Urinary bladder (tissue), 4 donors: ENCODE results near the gene AGK. TPM values are rescaled to one million over a fixed set of nuclear protein-coding genes. Genes with fewer than 3 reads are reported as not detected.

Source experiments
- DNase-seq: peaks from one replicate; pipeline ENCODE4 v3.0.0-alpha.2; 2015; ENCODE audit errors: extremely low spot score
- H3K27ac ChIP-seq: one replicate; pipeline ENCODE4 v1.5.1; 2013; ENCODE audit warnings: low read depth, mild to moderate bottlenecking, moderate library complexity
- H3K36me3 ChIP-seq: one replicate; pipeline ENCODE4 v1.6.1; 2013; ENCODE audit warnings: mild to moderate bottlenecking, moderate library complexity; ENCODE audit not compliant: insufficient read depth
- H3K4me1 ChIP-seq: one replicate; pipeline ENCODE4 v1.6.1; 2013; ENCODE audit warnings: mild to moderate bottlenecking, moderate library complexity; ENCODE audit not compliant: insufficient read depth
- H3K4me3 ChIP-seq: one replicate; pipeline ENCODE4 v1.5.1; 2013; ENCODE audit warnings: low read depth, low read length
- WGBS: extraction: QIAGEN DNeasy Blood & Tissue Kit; methylation state at CpG from one replicate; pipeline ENCODE4 v1.1.7; 2013; 5-methylcytosine and 5-hydroxymethylcytosine counted together
- polyA plus RNA-seq: library from polyadenylated mRNA; stranded (reverse); fragments of 200-250 nt; gene quantifications from one replicate; pipeline ENCODE4 v1.2.3, GENCODE V29; 2013
- total RNA-seq: library from RNA; depleted of rRNA; stranded (reverse); fragments of >200 nt; gene quantifications from one replicate; pipeline ENCODE4 v1.2.3, GENCODE V29; 2014
- donor health status: healthy with polysubstance abuse.
- donor health status: healthy.

The AGK gene
- total and polyA plus RNA-seq, 2 donors, result 16.2 to 51.0 TPM

DNA sequence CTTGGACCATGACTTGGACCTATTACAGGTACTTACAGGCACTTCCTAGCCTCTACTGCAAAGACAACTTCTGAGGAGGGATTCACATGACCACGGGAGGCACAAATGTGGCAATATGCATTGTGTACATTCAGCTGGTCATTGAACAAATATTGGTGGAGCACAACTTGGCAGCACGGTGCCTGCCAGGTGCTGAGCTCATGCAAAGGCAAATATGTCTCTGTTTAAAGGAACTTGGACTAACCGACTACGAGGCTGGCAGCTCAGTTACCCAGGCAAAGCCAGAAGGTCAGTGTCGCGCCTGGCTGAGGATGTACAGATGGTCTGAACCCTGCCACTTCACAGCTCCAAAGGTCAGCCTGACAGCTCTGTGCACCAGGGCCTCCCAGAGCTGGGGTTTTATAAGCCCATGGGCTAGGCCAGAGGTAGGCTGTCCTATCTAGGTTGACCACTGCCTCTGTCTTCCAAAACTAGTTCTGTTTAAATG, 144.6 kb downstream of the AGK start:
- no peak overlapping the region for H3K27ac ChIP-seq
- H3K4me3 ChIP-seq, result no peak overlapping the region
- WGBS, result 75% methylated on average over 6 of the region's 6 CpGs
- no peak for DNase-seq
- H3K36me3 ChIP-seq, result no peaks in the 10 kb centered on the region
- H3K4me1 ChIP-seq, result no peaks in the 10 kb centered on the region

DNA sequence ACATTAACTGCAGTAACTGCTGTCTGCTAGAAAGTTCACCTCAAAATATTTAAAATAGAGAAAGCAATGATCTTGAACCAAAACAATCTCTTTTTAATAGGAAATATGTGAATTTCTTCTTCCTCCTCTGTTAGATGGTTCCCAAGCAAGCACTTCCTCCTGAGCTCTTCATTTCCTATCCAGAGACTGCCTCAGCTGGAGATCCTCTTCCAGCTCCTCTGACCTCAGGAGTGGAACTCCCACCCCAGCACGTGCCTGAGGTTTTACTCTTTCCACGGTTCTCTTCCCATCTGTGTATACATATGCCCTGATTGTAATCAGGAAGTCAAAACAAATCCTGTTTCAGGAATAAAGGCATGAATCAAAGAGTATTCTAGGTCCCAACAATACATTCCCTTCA, 145.1 kb downstream of the AGK start:
- DNase-seq, result no peak
- Histone ChIP-seq H3K36me3 (no peaks in the 10 kb centered on the region), H3K4me1 (no peaks in the 10 kb centered on the region), H3K27ac (no peak overlapping the region), H3K4me3 (no peak overlapping the region)
- WGBS, result 36% methylated on average over 2 of the region's 2 CpGs

DNA sequence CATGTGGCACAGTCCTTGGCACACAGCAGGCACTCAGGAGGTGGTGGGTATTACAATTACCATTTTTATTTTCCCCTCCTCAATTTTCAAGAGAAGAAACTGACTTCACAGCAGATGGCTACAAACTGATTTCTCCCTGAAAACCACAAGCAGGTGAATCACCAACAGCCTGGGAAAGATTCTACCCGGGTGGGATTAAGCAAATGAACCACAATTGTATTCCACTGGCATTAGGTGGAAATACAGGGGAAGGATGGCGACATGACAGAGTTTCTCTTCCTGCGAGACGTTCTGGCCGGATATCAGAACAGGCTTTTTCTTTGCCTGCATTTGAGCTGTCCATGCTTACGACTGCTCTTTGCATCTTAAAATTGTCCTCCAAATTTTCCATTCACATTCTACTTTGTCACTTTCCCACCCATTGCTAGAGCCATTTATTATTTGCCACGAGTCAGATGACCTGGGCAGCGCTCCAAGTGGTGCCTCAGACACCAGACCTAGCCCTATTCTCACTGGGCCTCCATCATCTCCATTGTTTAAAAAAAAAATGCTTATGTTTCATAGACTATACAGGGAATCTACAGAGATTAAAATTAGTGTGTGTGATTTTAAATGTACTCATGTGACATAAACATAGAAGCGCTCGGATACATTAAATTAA, 146.1 kb downstream of the AGK start:
- Histone ChIP-seq H3K4me3 (no peak overlapping the region), H3K4me1 (no peaks in the 10 kb centered on the region), H3K27ac (no peak overlapping the region), H3K36me3 (no peaks in the 10 kb centered on the region)
- DNase-seq, result no peak
- WGBS, result 78% methylated on average over 10 of the region's 10 CpGs

DNA sequence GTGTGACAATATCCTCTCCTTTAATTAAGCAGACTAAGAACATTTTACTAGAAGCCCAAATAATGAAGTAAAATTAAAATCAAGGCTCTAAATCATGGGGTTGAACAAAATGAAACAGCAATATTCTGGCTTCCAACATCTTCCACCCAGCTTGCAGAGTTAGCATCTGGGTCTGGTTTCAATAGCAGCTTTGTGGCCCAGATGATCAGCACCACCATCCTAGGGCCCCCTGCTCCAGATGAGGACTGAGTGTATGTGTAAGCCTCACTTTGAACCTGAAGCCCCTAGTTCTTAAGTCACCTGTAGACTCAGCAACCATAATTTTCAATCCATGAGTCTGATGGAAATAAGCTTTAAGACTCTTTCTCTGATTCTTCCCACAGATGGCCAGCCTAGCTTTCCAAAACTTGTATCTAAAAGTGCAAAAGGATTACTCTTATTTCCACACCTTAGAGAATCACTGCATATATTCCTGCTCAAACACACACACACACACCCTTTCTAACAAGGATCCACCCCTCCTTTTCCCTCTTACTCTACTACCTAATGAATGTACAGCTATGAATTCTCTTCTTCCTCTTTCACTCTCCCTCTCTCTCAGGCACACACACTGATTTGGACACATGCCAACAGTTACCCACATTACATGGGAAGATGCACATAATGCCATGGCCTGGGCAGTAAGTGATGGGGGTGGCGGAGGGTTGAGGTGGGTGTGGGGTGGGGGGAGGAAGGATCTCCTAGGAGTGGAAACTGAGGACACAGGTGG, 147.2 kb downstream of the AGK start:
- no peak for DNase-seq
- H3K36me3 ChIP-seq, result no peaks in the 10 kb centered on the region
- H3K4me3 ChIP-seq, result no peak overlapping the region
- H3K27ac ChIP-seq, result no peak overlapping the region
- 89% methylated on average over 1 of the region's 1 CpG for WGBS
- H3K4me1 ChIP-seq, result no peaks in the 10 kb centered on the region

DNA sequence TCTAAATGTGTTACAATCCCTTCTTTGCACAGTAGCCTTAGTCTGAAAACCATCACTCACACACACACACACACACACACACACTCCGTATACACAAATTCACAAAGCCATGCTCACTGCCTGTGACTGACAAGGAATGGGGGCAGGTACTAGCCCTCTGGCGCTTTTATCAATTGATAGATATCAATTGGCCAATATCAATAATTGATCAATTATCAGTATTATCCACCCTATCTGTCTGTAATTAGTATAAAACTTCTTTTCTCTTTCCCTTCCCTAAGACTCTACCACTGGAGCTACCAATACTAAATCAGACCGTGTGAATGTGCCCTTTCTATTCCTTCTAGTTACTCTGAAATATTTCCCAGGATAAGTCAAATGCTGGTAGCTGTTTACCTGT, 148.7 kb downstream of the AGK start:
- WGBS, result 82% methylated on average over 3 of the region's 3 CpGs
- no peak for DNase-seq
- Histone ChIP-seq H3K36me3 (no peaks in the 10 kb centered on the region), H3K4me1 (no peaks in the 10 kb centered on the region), H3K4me3 (no peak overlapping the region), H3K27ac (no peak overlapping the region)

DNA sequence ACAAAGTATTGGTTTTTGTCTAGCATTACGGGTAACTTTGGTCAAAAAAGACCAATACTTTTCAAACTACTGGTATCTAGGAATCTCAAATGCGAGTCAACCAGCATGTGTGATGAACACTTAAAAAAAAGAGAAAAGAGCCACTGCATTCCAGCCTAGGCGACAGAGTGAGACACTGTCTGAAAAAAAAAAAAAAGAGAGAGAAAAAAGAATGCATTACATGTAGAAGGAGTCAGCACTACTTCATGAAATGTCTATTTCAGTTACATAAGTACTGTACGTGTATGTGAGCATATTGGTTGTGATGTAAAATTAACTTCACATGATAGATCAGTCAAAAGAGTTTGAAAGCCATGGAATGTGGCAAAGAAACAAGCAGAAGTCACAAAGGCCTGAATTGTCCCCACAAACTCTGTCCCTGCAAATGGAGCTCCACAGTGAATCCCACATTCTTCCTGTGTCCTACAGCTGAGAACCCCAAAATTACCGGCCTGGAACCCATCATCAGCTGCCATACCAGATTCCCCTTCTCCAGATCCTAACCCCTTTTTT, 149.2 kb downstream of the AGK start:
- no peak overlapping the region for H3K4me3 ChIP-seq
- no peaks in the 10 kb centered on the region for H3K36me3 ChIP-seq
- no peaks in the 10 kb centered on the region for H3K4me1 ChIP-seq
- 67% methylated on average over 5 of the region's 5 CpGs for WGBS
- DNase-seq, result no peak
- no peak overlapping the region for H3K27ac ChIP-seq

DNA sequence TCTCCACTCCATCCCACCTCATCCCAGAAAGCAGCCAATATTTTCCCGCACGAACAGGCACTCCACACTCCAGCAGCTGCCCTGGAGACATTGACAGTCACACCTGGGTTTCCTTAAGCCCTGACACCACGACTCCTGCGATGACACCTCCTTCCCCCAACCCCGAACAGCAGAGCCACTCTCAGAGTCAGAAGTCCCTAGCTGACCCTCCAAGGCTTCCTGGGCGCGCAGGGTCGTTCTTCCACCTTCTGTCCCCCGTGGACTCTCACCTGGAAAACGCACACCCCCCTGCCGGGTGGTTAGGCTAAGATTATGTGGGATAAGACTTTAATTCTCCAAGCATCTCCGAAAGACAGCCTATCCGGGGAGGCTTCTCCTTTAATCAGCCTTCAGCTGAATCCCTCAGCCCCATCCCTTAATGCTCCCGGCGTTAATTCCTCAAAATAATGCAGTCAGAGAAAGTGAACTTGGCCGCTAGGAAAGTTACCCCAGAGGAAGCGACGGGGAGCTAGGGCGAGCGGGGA, 149.7 kb downstream of the AGK start:
- H3K36me3 ChIP-seq, result no peaks in the 10 kb centered on the region
- no peaks in the 10 kb centered on the region for H3K4me1 ChIP-seq
- H3K4me3 ChIP-seq, result peak overlapping the region; percentile 97
- no peak for DNase-seq
- no peak overlapping the region for H3K27ac ChIP-seq
- WGBS, result 13% methylated on average over 20 of the region's 20 CpGs

DNA sequence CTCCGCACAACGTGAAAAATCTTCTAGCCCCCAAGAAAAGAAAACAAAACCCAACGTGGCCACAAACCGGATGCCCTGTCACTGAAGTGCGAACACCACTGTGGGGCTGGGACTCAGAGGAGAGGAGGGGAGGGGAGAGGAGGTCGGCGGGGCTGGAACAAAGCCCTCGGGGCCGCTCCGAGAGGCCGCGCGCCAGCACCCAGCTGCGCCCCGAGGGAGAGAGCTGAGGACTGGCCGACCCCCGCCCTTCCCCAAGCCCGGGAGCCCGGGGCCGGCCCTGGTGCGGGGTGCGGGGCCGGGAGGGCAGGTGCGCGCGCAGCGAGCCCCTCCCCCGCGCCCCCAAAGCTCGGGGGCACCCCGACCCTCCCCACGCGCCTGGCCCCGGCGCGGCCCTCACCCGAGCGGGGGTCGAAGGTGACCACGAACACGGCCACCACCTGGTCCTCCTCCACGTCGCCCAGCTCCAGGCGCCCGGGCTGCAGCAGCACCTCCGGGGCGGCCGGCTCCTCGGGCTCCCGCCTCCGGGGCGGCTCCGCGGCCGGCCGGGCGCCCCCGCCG, 150.4 kb downstream of the AGK start:
- peak overlapping the region; percentile 97 for H3K4me3 ChIP-seq
- no peak for DNase-seq
- H3K36me3 ChIP-seq, result no peaks in the 10 kb centered on the region
- H3K4me1 ChIP-seq, result no peaks in the 10 kb centered on the region
- H3K27ac ChIP-seq, result peak overlapping the region; percentile 72
- 1% methylated on average over 58 of the region's 59 CpGs for WGBS

DNA sequence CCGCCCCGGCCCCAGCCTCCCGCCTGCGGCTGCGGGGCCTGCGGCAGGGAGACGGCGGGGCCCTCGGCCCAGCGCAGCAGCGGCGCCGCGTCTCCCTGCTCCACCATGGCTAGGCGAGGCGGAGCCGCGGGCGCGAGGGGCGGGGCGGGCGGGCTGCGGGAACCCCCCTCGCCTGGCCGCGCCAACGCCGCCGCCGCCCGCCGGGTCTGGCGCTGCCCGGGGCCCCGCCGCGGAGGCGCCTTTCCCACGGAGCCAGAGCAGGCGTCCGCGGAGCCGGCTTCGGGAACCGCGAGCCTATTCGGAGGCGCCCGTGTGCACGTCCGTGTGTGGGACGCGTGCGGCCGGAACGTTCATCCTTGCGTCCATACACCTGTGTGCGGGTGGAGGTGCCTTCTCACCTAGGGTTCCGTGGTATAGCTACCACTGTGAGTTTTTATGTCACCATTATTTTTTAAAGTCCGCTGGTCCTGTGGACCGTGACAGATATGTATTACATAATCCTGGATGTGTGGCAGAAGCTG, 150.9 kb downstream of the AGK start, which contains the start of gene DENND11:
Gene DENND11 (minus strand): TSS at position 120 of the 521 bp plus-strand sequence. CDS start 13 bp downstream, at position 107.
- peak within 1 kb of the TSS; percentile 72 for H3K27ac ChIP-seq
- no peaks in the 10 kb centered on the region for H3K36me3 ChIP-seq
- peak within 1 kb of the TSS; percentile 97 for H3K4me3 ChIP-seq
- H3K4me1 ChIP-seq, result no peaks in the 10 kb centered on the region
- under 1% methylated on average over 62 of the region's 62 CpGs for WGBS
- DNase-seq, result no peak

DNA sequence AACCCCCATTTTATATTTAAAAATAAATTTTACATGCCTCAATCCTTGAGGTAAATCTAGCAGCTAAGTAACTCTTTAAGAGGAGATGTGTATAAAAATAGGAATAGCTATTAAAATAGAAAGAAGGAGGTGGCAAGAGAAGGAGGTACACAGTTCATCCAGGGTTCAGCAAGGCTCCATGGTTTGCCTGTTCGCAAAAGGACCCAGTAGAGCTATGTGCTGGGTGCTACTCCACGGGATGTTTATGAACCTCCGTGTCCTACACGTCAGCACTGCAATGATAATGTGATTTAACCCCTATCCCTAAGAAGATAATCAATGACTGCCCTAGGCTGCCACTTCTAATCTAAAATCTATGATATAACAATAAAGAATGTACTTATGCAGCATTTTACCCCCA, 151.7 kb downstream of the AGK start:
- no peaks in the 10 kb centered on the region for H3K4me1 ChIP-seq
- H3K36me3 ChIP-seq, result no peaks in the 10 kb centered on the region
- H3K4me3 ChIP-seq, result no peak overlapping the region
- no peak overlapping the region for H3K27ac ChIP-seq
- DNase-seq, result no peak
- 35% methylated on average over 4 of the region's 4 CpGs for WGBS

DNA sequence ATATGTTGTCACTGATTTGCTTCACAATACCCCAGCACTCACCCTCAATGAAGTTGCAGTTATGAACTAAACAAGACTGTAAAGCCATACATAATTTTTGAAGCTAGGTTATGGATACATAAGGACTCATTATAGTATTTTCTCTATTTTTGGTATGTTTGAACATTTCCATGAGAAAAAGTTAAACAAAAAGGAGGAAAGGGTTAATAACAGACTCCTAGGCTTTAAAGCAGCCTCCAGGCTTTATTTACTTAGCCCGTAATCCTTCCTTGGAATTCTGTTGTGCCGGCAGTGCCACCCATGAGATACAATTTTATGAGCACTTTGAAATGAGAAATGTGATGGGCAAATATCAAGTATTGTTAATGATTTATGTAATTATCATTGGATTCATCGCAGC, 152.9 kb downstream of the AGK start:
- H3K36me3 ChIP-seq, result no peaks in the 10 kb centered on the region
- H3K4me1 ChIP-seq, result no peaks in the 10 kb centered on the region
- no peak overlapping the region for H3K4me3 ChIP-seq
- no peak for DNase-seq
- H3K27ac ChIP-seq, result no peak overlapping the region
- WGBS, result 45% methylated on average over 3 of the region's 3 CpGs

DNA sequence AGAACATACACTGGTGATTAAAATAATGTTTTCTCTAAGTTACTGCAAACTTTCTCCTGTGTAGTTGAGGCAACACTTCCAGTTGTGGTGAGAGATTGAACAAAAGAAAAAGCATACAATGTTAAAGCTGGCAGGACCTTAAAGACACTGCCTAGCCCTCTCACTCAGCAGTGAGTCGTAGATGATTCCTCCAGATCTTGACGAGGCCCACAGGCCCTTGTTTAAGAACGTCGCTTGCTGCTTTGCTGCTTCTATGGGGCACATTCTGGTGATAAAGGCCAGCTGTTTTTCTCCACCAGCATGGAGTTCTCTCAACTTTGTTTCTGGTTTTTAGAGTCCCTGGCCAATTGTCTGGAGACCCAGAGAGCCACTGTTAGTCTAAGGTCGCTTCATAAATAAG, 153.5 kb downstream of the AGK start:
- H3K36me3 ChIP-seq, result no peaks in the 10 kb centered on the region
- no peak overlapping the region for H3K27ac ChIP-seq
- no peak for DNase-seq
- H3K4me1 ChIP-seq, result no peaks in the 10 kb centered on the region
- WGBS, result 66% methylated on average over 5 of the region's 5 CpGs
- H3K4me3 ChIP-seq, result no peak overlapping the region
